H1 (cell line): ENCODE data around the gene KIF15.

Source experiments
- BRCA1 ChIP-seq: IDR thresholded peaks from 2 replicates; pipeline ENCODE4 v1.6.1; 2012; ENCODE audit warnings: low read depth, low read length, improper control_type of control experiment
- CTCF ChIP-seq, 3 experiments: IDR thresholded peaks; 1 replicate in 2 of 3; 2 replicates in 1 of 3; pipeline versions ENCODE4 v1.5.1 to v1.6.1; 2011; ENCODE audit warnings: low read length in 3 of 3, mild to moderate bottlenecking in 3 of 3, inconsistent platforms in 2 of 3, low read depth in 1 of 3, moderate library complexity in 1 of 3; ENCODE audit not compliant: insufficient read depth in 1 of 3; ENCODE audit errors: control extremely low read depth in 1 of 3
- EP300 ChIP-seq, 2 experiments: IDR thresholded peaks; 1 replicate in 1 of 2; 2 replicates in 1 of 2; pipeline ENCODE4 v1.6.1; 2011 to 2012; ENCODE audit warnings: low read depth in 2 of 2, low read length in 2 of 2, mild to moderate bottlenecking in 2 of 2, borderline replicate concordance in 1 of 2, inconsistent platforms in 1 of 2, moderate library complexity in 1 of 2
- POLR2AphosphoS5 ChIP-seq: IDR thresholded peaks from 2 replicates; pipeline ENCODE4 v1.6.1; 2011; ENCODE audit warnings: low read depth, low read length
- SP1 ChIP-seq: IDR thresholded peaks from 2 replicates; pipeline ENCODE4 v1.6.1; 2011; ENCODE audit warnings: low read depth, low read length
- TAF1 ChIP-seq: IDR thresholded peaks from 2 replicates; pipeline ENCODE4 v1.6.1; 2011; ENCODE audit warnings: mild to moderate bottlenecking, low read depth, low read length

- TF ChIP-seq EP300 (IDR thresholded peaks at IDR 0.05; ENCODE audit: borderline replicate concordance in 1 of 2, low read depth in 2 of 2, low read length in 2 of 2), result 0 out of 3 replicates have a peak, but pooled peaks of 1 of the 2 experiments have one; percentile 24
- TF ChIP-seq POLR2AphosphoS5, result peak; percentile 83
- no peak; a peak in 1 of 4 replicates for TF ChIP-seq CTCF (IDR thresholded peaks at IDR 0.05; ENCODE audit: control extremely low read depth in 1 of 3, insufficient read depth in 1 of 3, low read depth in 1 of 3, low read length in 3 of 3)
- TF ChIP-seq TAF1, result peak; percentile 93
- peak; percentile 92 for TF ChIP-seq SP1
- TF ChIP-seq BRCA1, result 0 out of 2 replicates have a peak, but pooled peaks have one; percentile 21
Measured at GRCh38 chr3:44761424-44762169, at the start of gene KIF15, which contains the start of gene KIAA1143.
